Omental fat pad (tissue), 4 donors: ENCODE measurements around the gene OXSM. TPM values are rescaled to one million over a fixed set of nuclear protein-coding genes. Genes with fewer than 3 reads are reported as not detected.

Source experiments
- ATAC-seq: fragments of 150-250 bp; one replicate; pipeline ENCODE4 v1.9.1; 2016; ENCODE audit warnings: mild to moderate bottlenecking, moderate library complexity; ENCODE audit not compliant: low FRiP score
- DNase-seq: peaks from one replicate; pipeline ENCODE4 v3.0.0-alpha.2; 2019; ENCODE audit warnings: low spot score
- total RNA-seq, 4 donors: library from RNA; depleted of rRNA; stranded (reverse); fragments of >200 nt; gene quantifications; one replicate each; pipeline ENCODE4 v1.1.0, GENCODE V29; 2016
- TF ChIP-seq, protein P1 (sequence below), 3 donors: fragments of 450-650 bp; IDR thresholded peaks; one replicate each; pipeline ENCODE4 v1.5.1; 2016 to 2017; ENCODE audit warnings: antibody characterized with exemption in 3 of 3, mild to moderate bottlenecking in 3 of 3, moderate library complexity in 2 of 3

OXSM gene
- total RNA-seq, 4 donors from 2014 or later = 4.9 to 9.1 (median 6.9) TPM

- DNase-seq (no peak), ATAC-seq (no peak)
- TF ChIP-seq, protein P1, sequence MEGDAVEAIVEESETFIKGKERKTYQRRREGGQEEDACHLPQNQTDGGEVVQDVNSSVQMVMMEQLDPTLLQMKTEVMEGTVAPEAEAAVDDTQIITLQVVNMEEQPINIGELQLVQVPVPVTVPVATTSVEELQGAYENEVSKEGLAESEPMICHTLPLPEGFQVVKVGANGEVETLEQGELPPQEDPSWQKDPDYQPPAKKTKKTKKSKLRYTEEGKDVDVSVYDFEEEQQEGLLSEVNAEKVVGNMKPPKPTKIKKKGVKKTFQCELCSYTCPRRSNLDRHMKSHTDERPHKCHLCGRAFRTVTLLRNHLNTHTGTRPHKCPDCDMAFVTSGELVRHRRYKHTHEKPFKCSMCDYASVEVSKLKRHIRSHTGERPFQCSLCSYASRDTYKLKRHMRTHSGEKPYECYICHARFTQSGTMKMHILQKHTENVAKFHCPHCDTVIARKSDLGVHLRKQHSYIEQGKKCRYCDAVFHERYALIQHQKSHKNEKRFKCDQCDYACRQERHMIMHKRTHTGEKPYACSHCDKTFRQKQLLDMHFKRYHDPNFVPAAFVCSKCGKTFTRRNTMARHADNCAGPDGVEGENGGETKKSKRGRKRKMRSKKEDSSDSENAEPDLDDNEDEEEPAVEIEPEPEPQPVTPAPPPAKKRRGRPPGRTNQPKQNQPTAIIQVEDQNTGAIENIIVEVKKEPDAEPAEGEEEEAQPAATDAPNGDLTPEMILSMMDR (IDR thresholded peaks at IDR 0.05) = no peak
Observed at GRCh38 chr3:25820366-25820765, 30.5 kb downstream of the OXSM start.

GRCh38 chr3:25820816-25821486 is 31.1 kb downstream of the OXSM start:
- DNase-seq = no peak
- TF ChIP-seq, protein P1 (IDR thresholded peaks at IDR 0.05) = no peak

GRCh38 chr3:25821746-25822573 is 32.1 kb downstream of the OXSM start:
- TF ChIP-seq, protein P1 (IDR thresholded peaks at IDR 0.05) = no peak
- ATAC-seq (no peak), DNase-seq (no peak)

More at GRCh38 chr3:25820816-25821486, 31.1 kb downstream of the OXSM start:
- no peak for ATAC-seq

DNA sequence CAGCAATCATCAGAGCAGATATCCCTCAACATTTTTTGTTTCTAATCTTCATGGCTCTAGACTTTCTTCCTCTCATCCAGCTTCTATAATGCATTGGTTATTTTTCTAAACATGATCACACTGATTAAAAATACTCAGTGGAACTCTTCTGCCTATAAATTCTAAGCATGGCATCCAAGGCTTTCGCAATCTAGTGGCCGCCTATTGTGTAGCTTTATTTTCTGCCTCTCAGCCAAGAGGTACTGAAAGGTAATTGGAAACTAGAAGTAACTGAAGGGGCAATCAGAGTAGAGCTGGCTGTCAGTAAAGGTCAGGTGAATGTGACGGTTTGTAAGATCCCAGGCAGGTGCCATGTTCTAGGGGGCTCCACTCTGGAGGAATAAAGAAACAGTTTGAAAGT is 33.4 kb downstream of the OXSM start:
- ATAC-seq = no peak
- DNase-seq = no peak
- TF ChIP-seq, protein P1 (IDR thresholded peaks at IDR 0.05) = no peak

- ATAC-seq = no peak
- no peak for DNase-seq
- TF ChIP-seq, protein P1 (IDR thresholded peaks at IDR 0.05) = no peak
Observed at GRCh38 chr3:25826510-25826909, 36.6 kb downstream of the OXSM start.

GRCh38 chr3:25830373-25831280 is 40.7 kb downstream of the OXSM start:
- no peak for DNase-seq
- ATAC-seq = no peak
- TF ChIP-seq, protein P1 (IDR thresholded peaks at IDR 0.05) = no peak
